Ovary (tissue), 3 donors: Measurements from ENCODE around the gene RASA4.
"Not testable (repeated sequence)": the region's sequence is repeated elsewhere in the genome, so short reads cannot be mapped to it uniquely, and the experiment has no call there.

Experiments used
- CTCF ChIP-seq, 3 donors: fragments of 450-650 bp in 2 of 3; fragments of 200-600 bp in 1 of 3; IDR thresholded peaks; one replicate each; pipeline versions ENCODE4 v1.5.1 to v1.8.0; 2016 to 2022; ENCODE audit warnings: antibody characterized with exemption in 3 of 3, mild to moderate bottlenecking in 1 of 3
- EP300 ChIP-seq: sonication (generic); formaldehyde crosslinking; IDR thresholded peaks from one replicate; pipeline ENCODE4 v1.6.1; 2017; ENCODE audit warnings: antibody characterized with exemption
- POLR2A ChIP-seq: fragments of 450-650 bp; IDR thresholded peaks from one replicate; pipeline ENCODE4 v1.6.1; 2017; ENCODE audit warnings: antibody characterized with exemption, mild to moderate bottlenecking, moderate library complexity
- donor health status: DM: no; HTN: no; CAD: no.

GRCh38 chr7:102638848-102639247 lies 22.3 kb upstream of the RASA4 start:
- TF ChIP-seq CTCF (IDR thresholded peaks at IDR 0.05); EP300; POLR2A: not testable (repeated sequence)
